HepG2 (cell line): ENCODE results near the gene CTDSP1. TPM values are rescaled to one million over a fixed set of nuclear protein-coding genes. Genes with fewer than 3 reads are reported as not detected.
A peak's percentile ranks its signal among the peaks of the same experiment; 100 is the strongest.

Experiments
- ARID2 ChIP-seq: sonication (generic); formaldehyde crosslinking; IDR thresholded peaks from 2 replicates; pipeline ENCODE4 v1.8.1; 2022; ENCODE audit warnings: mild to moderate bottlenecking, missing genetic modification reagents, borderline replicate concordance
- CSRNP2 ChIP-seq: sonication (generic); formaldehyde crosslinking; conservative IDR thresholded peaks from 2 replicates; pipeline ENCODE4 v1.8.0; 2022; ENCODE audit warnings: low read depth, missing genetic modification reagents
- FOXK1 ChIP-seq: sonication (generic); formaldehyde crosslinking; IDR thresholded peaks from 2 replicates; pipeline ENCODE4 v1.4.0; 2020; ENCODE audit warnings: low read depth, missing genetic modification reagents, borderline replicate concordance
- FOXP1 ChIP-seq, 2 experiments: fragments of 450-650 bp in 1 of 2; IDR thresholded peaks; 2 replicates each; pipeline ENCODE4 v1.6.1; 2017 to 2018; ENCODE audit warnings: antibody characterized with exemption in 1 of 2
- KMT2A ChIP-seq: sonication (generic); formaldehyde crosslinking; IDR thresholded peaks from 2 replicates; pipeline ENCODE4 v1.4.0; 2020; ENCODE audit warnings: missing genetic modification reagents
- MED13 ChIP-seq: sonication (generic); formaldehyde crosslinking; IDR thresholded peaks from 2 replicates; pipeline ENCODE4 v1.5.0; 2020; ENCODE audit warnings: missing genetic modification reagents
- NCOA5 ChIP-seq: sonication (generic); formaldehyde crosslinking; IDR thresholded peaks from 2 replicates; pipeline ENCODE4 v1.4.0; 2020; ENCODE audit warnings: missing genetic modification reagents
- NPAS2 ChIP-seq: sonication (generic); formaldehyde crosslinking; IDR thresholded peaks from 2 replicates; pipeline ENCODE4 v1.8.0; 2022; ENCODE audit warnings: mild to moderate bottlenecking, missing genetic modification reagents, borderline replicate concordance
- NR2F6 ChIP-seq, 2 experiments: IDR thresholded peaks; 2 replicates each; pipeline ENCODE4 v1.6.1; 2016; ENCODE audit warnings: antibody characterized with exemption in 1 of 2, mild to moderate bottlenecking in 1 of 2
- POLR2AphosphoS5 ChIP-seq: IDR thresholded peaks from 2 replicates; pipeline ENCODE4 v1.6.1; 2012; ENCODE audit warnings: low read depth, low read length
- RFX5 ChIP-seq: IDR thresholded peaks from 2 replicates; pipeline ENCODE4 v1.6.1; 2011; ENCODE audit warnings: low read depth, low read length, improper control_type of control experiment
- RNF2 ChIP-seq: fragments of 450-650 bp; conservative IDR thresholded peaks from 2 replicates; pipeline ENCODE4 v1.6.1; 2016; ENCODE audit warnings: low read depth
- SNAPC5 ChIP-seq: sonication (generic); formaldehyde crosslinking; IDR thresholded peaks from 2 replicates; pipeline ENCODE4 v1.8.1; 2023; ENCODE audit warnings: mild to moderate bottlenecking, missing genetic modification reagents, borderline replicate concordance
- SRSF9 ChIP-seq: fragments of 200-400 bp; formaldehyde crosslinking; IDR thresholded peaks from 2 replicates; pipeline ENCODE4 v1.6.1; 2018; ENCODE audit warnings: borderline replicate concordance, mild to moderate bottlenecking, low read depth, low read length; ENCODE audit not compliant: insufficient read depth, poor library complexity, severe bottlenecking
- SSRP1 ChIP-seq: IDR thresholded peaks from 2 replicates; pipeline ENCODE4 v1.6.1; 2016; ENCODE audit warnings: control low read depth
- THAP9 ChIP-seq: sonication (generic); formaldehyde crosslinking; IDR thresholded peaks from 2 replicates; pipeline ENCODE4; 2020; ENCODE audit warnings: missing genetic modification reagents, mild to moderate bottlenecking, borderline replicate concordance
- ZFP90 ChIP-seq: sonication (generic); formaldehyde crosslinking; IDR thresholded peaks from 2 replicates; pipeline ENCODE4 v1.8.0; 2022; ENCODE audit warnings: missing genetic modification reagents, mild to moderate bottlenecking, inconsistent platforms, borderline replicate concordance
- ZNF232 ChIP-seq: sonication (generic); formaldehyde crosslinking; IDR thresholded peaks from 2 replicates; pipeline ENCODE4 v1.4.0; 2020; ENCODE audit warnings: missing genetic modification reagents, borderline replicate concordance
- ZNF251 ChIP-seq: sonication (generic); formaldehyde crosslinking; IDR thresholded peaks from 2 replicates; pipeline ENCODE4 v1.9.0; 2021; ENCODE audit warnings: mild to moderate bottlenecking, missing genetic modification reagents
- ZNF30 ChIP-seq: sonication (generic); formaldehyde crosslinking; IDR thresholded peaks from 2 replicates; pipeline ENCODE4 v1.5.0; 2020; ENCODE audit warnings: mild to moderate bottlenecking, missing genetic modification reagents
- ZNF430 ChIP-seq: sonication (generic); formaldehyde crosslinking; IDR thresholded peaks from 2 replicates; pipeline ENCODE4 v1.9.0; 2021; ENCODE audit warnings: mild to moderate bottlenecking, missing genetic modification reagents
- ZNF547 ChIP-seq: sonication (generic); formaldehyde crosslinking; IDR thresholded peaks from 2 replicates; pipeline ENCODE4 v1.5.1; 2020; ENCODE audit warnings: mild to moderate bottlenecking, missing genetic modification reagents
- ZNF788 ChIP-seq: sonication (generic); formaldehyde crosslinking; IDR thresholded peaks from 2 replicates; pipeline ENCODE4 v1.5.0; 2020; ENCODE audit warnings: mild to moderate bottlenecking, missing genetic modification reagents, borderline replicate concordance
- polyA plus RNA-seq, 8 experiments: library from polyadenylated mRNA; depleted of rRNA in 3 of 8; stranded (reverse) in 7 of 8; unstranded in 1 of 8; fragments of >200 nt; fragmentation: Illumina TruSeq in 4 of 8; extraction: Trizol in 4 of 8; gene quantifications; 2 replicates each; pipeline versions ENCODE4 v1.2.1 to v1.2.3, GENCODE V29; 2011 to 2016; ENCODE audit warnings: low read depth in 4 of 8, missing spikeins in 1 of 8, mixed read lengths in 1 of 8; ENCODE audit not compliant: insufficient read depth in 1 of 8
- total RNA-seq, 5 experiments: library from RNA; depleted of rRNA; stranded (reverse); fragments of >200 nt; fragmentation: Illumina TruSeq; extraction: Trizol; gene quantifications; 2 replicates each; pipeline ENCODE4 v1.2.3, GENCODE V29; 2016; ENCODE audit warnings: low read depth in 1 of 5
- TF ChIP-seq, protein P1 (sequence below): sonication (generic); formaldehyde crosslinking; conservative IDR thresholded peaks from 2 replicates; pipeline ENCODE4 v1.4.0; 2020; ENCODE audit warnings: missing genetic modification reagents

The CTDSP1 gene
- total and polyA plus RNA-seq, 2 of the 13 experiments (the other 11 are each of a cell fraction or from before 2014, with no cell fraction given), result 91.0 to 268 TPM

DNA sequence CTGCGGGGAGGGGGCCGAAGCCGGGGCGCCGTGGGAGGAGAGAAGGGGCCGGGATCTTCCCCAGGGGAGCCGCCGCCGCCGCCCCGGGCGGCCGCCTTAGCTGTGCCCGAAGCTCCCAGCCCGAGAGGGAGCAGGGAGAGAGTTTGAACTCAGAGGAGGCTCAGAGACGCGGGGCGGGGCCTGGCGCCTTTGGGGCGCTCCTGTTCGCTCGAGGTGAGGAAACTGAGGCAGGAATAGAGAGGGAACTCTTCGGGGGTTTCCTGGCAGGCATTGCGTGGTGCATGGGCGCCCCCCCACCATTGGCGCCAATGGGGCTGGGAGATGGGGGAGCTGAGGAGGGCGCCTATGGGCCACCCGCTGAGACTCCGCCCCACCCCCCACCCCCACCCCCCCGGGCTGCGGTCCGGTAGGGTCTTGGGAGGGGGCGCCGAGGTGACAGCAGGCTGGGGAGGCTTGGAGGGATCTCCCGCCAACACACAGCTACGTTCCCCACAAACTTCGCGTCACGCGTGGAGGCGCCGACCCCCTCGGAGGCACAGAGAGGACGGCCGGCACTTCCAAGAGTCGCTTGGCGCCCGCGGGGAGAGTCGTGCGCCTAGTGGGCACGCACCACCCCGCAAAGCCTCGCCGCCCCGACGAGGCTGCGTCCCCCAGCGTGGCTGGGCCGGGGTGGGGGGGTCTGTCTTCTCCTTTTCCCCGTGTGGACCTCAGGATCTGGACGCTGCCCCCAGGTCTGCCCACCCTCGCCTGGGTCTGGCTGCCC, 680 bp downstream of the CTDSP1 start (continued):
- TF ChIP-seq NPAS2 (CRISPR knock-in tag) (no peak), RNF2 (no peak), KMT2A (no peak), CSRNP2 (CRISPR knock-in tag) (no peak), ARID2 (peak; percentile 33; the same call in 1 of the 2 replicates), FOXP1 (IDR thresholded peaks at IDR 0.05) (no peak), FOXP1 (CRISPR knock-in tag; IDR thresholded peaks at IDR 0.05) (no peak; the same call in 1 of the 2 replicates), FOXK1 (CRISPR knock-in tag) (no peak), POLR2AphosphoS5 (peak; percentile 77), ZNF251 (CRISPR knock-in tag) (no peak), SSRP1 (no peak; the same call in none of the 2 replicates), RFX5 (no peak), ZNF547 (CRISPR knock-in tag) (peak; percentile 46; the same call in 1 of the 2 replicates), ZNF30 (peak; percentile 59; the same call in 1 of the 2 replicates), ZNF788 (CRISPR knock-in tag) (peak; percentile 18; the same call in 1 of the 2 replicates), ZNF232 (no peak), MED13 (CRISPR knock-in tag) (no peak), SNAPC5 (CRISPR knock-in tag) (no peak), NCOA5 (no peak), ZFP90 (CRISPR knock-in tag) (no peak), SRSF9 (no peak), ZNF430 (CRISPR knock-in tag) (0 out of 2 replicates have a peak, but pooled peaks have one; percentile 54), NR2F6 (IDR thresholded peaks at IDR 0.05) (no peak), NR2F6 (CRISPR knock-in tag; IDR thresholded peaks at IDR 0.05) (peak; percentile 19; the same call in 1 of the 2 replicates), THAP9 (CRISPR knock-in tag) (peak; percentile 66; the same call in 1 of the 2 replicates)
- TF ChIP-seq, protein P1, sequence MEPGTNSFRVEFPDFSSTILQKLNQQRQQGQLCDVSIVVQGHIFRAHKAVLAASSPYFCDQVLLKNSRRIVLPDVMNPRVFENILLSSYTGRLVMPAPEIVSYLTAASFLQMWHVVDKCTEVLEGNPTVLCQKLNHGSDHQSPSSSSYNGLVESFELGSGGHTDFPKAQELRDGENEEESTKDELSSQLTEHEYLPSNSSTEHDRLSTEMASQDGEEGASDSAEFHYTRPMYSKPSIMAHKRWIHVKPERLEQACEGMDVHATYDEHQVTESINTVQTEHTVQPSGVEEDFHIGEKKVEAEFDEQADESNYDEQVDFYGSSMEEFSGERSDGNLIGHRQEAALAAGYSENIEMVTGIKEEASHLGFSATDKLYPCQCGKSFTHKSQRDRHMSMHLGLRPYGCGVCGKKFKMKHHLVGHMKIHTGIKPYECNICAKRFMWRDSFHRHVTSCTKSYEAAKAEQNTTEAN (CRISPR knock-in tag), result no peak
